HFF-Myc (cell line): ENCODE results near the gene CD226.
"Not testable (repeated sequence)": the region's sequence is repeated elsewhere in the genome, so short reads cannot be mapped to it uniquely, and the experiment has no call there.

ENCODE experiments used
- DNase-seq: peaks from one replicate; pipeline ENCODE4 v3.0.0-alpha.2; 2011; ENCODE audit warnings: low read depth; ENCODE audit errors: extremely low read depth
- H3K4me3 ChIP-seq: replicated peaks from 2 replicates; pipeline ENCODE4 v1.5.1; 2011; ENCODE audit warnings: low read depth, mild to moderate bottlenecking, control low read depth, low read length
- TF ChIP-seq, protein P1 (sequence below): IDR thresholded peaks from 2 replicates; pipeline ENCODE4 v1.5.1; 2012; ENCODE audit warnings: mild to moderate bottlenecking, low read depth, low read length, control low read depth; ENCODE audit errors: missing control alignments

CD226 gene

GRCh38 chr18:69885355-69885754 is 62.3 kb downstream of the CD226 start:
- TF ChIP-seq, protein P1, sequence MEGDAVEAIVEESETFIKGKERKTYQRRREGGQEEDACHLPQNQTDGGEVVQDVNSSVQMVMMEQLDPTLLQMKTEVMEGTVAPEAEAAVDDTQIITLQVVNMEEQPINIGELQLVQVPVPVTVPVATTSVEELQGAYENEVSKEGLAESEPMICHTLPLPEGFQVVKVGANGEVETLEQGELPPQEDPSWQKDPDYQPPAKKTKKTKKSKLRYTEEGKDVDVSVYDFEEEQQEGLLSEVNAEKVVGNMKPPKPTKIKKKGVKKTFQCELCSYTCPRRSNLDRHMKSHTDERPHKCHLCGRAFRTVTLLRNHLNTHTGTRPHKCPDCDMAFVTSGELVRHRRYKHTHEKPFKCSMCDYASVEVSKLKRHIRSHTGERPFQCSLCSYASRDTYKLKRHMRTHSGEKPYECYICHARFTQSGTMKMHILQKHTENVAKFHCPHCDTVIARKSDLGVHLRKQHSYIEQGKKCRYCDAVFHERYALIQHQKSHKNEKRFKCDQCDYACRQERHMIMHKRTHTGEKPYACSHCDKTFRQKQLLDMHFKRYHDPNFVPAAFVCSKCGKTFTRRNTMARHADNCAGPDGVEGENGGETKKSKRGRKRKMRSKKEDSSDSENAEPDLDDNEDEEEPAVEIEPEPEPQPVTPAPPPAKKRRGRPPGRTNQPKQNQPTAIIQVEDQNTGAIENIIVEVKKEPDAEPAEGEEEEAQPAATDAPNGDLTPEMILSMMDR, result no peak
- DNase-seq, result no peak
- no peak overlapping the region for H3K4me3 ChIP-seq

- no peak overlapping the region for H3K4me3 ChIP-seq
- DNase-seq, result no peak
- TF ChIP-seq, protein P1, result no peak
Measured at GRCh38 chr18:69883781-69884180, 63.9 kb downstream of the CD226 start.

DNA sequence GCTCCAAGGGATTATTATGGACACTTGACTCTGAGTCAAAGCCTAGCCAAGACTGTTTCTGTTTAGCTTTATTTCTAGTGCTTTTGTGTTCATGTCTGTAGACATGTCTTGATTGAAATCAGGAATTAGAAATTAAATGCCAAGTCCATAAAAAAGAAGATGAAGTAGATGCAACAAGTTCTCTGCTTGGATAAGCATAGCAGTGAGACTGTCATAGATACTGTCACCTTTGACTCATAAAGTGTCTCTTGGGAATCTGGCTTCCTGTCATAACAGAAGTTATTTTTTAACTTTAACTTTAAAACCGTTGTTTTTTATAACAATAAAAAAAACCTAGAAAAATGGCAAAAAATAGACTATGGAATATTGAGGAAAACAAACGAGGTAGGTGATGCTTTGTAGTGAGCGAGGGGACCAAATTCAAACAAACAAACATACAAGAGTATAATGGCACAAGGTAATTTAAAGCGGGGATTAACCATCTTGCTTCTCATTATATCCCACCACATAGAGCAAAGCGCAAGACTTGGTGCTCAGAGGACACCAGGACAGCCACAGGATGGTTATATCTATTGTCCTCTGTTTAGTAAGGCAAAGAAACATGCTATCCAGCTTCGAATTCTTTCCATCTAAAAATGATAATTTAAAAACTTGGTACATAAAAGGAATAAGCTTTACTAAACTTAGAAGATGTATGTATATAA is 64.6 kb downstream of the CD226 start:
- TF ChIP-seq, protein P1, result no peak
- no peak for DNase-seq
- H3K4me3 ChIP-seq, result no peak overlapping the region

GRCh38 chr18:69880083-69880482 is 67.6 kb downstream of the CD226 start:
- TF ChIP-seq, protein P1, result no peak
- no peak overlapping the region for H3K4me3 ChIP-seq
- DNase-seq, result no peak

- not testable (repeated sequence) for DNase-seq, H3K4me3 ChIP-seq
Measured at GRCh38 chr18:69879051-69879450, 68.6 kb downstream of the CD226 start.

DNA sequence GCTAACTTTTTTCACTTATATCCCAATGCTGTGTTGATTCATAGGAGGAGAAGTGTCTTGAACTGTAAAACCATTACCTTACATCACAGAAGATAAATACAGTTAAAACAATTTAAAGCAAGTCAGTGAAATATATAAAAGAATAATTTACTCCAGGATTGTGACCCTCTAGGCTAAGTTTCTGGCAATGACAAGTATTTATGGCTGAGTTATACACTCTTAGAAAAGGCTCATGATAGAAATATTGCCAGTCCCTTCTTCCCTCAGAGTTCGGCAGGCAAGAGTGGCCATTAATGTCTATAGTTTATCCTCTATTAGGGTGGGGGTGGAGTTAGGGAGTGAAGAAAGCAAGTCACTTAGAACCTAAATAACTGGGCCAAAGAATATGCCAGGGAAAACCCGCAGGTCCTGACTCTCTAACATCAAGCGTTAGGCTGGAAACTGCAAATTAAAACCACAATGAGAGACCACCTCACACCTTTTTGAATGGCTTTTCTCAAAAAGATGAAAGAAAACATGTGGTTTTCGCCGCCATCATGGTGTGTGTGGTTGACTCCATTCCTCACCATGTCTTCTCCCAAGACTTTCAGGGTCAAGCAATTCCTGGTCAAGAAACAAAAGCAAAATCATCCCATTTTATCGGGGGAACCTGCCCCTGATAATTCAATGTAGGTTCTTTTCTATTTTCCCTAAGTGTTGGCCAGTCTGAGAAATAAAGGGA is 69.3 kb downstream of the CD226 start:
- no peak for DNase-seq
- TF ChIP-seq, protein P1, result no peak

DNA sequence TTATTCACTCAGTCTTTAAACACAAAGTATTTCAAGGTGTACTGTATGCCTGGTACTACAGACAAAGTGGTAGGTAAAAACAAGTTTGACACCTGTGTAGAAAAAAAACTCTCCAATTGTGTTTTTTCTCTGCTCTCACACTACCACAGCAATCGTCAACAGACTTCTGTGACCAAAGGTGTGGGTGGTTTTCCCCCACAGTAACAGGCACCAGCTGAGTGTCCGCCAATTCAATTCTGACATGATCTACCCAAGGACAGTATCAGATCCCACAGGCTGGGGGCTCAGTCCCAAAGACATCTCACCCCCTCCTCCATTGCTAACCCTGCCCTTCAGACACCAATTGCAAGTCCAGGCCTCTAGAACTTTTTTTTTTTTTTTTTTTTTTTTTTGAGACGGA is 71.2 kb downstream of the CD226 start:
- H3K4me3 ChIP-seq, result no peak overlapping the region
- no peak for DNase-seq
- TF ChIP-seq, protein P1, result no peak

More for the DNA sequence above, 69.3 kb downstream of the CD226 start:
- H3K4me3 ChIP-seq, result no peak overlapping the region
